NT2/D1 (cell line): Measurements from ENCODE around the gene MIA2.

ENCODE experiments used
- SUZ12 ChIP-seq: IDR thresholded peaks from 2 replicates; pipeline ENCODE4 v1.6.1; 2011; ENCODE audit not compliant: insufficient read length, insufficient read depth; ENCODE audit errors: extremely low read depth
- YY1 ChIP-seq: IDR thresholded peaks from 2 replicates; pipeline ENCODE4 v1.6.1; 2011; ENCODE audit not compliant: insufficient read length, insufficient read depth
- ZNF274 ChIP-seq: IDR thresholded peaks from 2 replicates; pipeline ENCODE4 v1.6.1; 2011; ENCODE audit warnings: mild to moderate bottlenecking, low read depth, low read length

DNA sequence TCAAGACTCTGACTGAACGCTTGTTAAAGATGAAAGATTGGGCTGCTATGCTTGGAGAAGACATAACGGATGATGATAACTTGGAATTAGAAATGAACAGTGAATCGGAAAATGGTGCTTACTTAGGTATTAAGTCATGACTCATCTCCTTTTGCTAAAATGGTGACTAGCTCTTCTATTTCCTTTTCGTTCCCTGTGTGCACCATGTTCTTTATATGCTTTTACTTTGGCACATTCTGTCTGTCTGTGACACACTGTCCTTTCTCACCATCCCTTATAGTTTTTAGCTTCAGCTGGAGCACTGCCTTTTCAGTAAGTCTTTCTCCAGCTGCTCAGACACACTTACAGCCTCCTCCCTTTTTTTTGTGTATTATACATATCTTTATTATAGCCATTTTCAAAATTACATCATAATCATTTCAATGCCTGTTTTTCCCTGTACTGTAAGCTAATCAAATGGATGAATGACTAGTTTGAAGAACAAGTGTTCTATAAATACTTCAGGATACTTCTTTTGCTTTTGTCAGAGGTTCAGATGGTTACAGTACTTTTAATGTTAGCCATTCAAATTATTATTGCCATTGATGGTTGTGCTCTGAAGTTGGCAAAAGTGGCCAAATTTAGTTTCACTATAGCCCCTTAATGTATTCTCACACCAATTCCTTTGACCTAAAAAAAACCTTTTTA, 68.6 kb downstream of the MIA2 start:
- TF ChIP-seq SUZ12 (no peak), ZNF274 (no peak), YY1 (no peak)
